Measurements from ENCODE around the gene UVRAG. TPM values are rescaled to one million over a fixed set of nuclear protein-coding genes. Genes with fewer than 3 reads are reported as not detected.

The UVRAG gene
- total and polyA plus RNA-seq, 2 of the 4 experiments (the other 2 are of a cell fraction): 5.6 to 10.9 TPM

GRCh38 chr11:75938543-75938942 lies 123.5 kb downstream of the UVRAG start:
- H3K36me3 ChIP-seq (ENCODE audit: control insufficient read depth, insufficient read depth, low read length): no peaks in the 10 kb centered on the region
- H4K20me1 ChIP-seq (ENCODE audit: insufficient read depth, low read length): no peaks in the 10 kb centered on the region; the same call in 1 of the 2 replicates
- no peak overlapping the region for H3K4me2 ChIP-seq (ENCODE audit: low read depth, low read length)
- no peak overlapping the region for H3K23ac ChIP-seq (ENCODE audit: low read depth, low read length)
- no peak overlapping the region for H2AK5ac ChIP-seq (ENCODE audit: low read depth, low read length)
- H2BK20ac ChIP-seq (ENCODE audit: low read depth, low read length): no peak overlapping the region
- no peaks in the 10 kb centered on the region for H3K9me3 ChIP-seq (ENCODE audit: control insufficient read depth, insufficient read depth, low read length)
- H2BK120ac ChIP-seq (ENCODE audit: low read depth, low read length): no peak overlapping the region
- ChIA-PET CTCF (interaction anchor here (0.6 kb wide), 1 partner anchor 310 kb away, joined by 3 read pairs; no protein-coding TSS in a partner anchor), POLR2A (ENCODE audit: unreplicated experiment) (no interaction called here)
- in situ Hi-C loops (cut with MboI; ENCODE audit: low sequenced_read_pairs): no loop called here
- no peak overlapping the region for H3K18ac ChIP-seq (ENCODE audit: low read depth, low read length)
- no peak overlapping the region for H2BK15ac ChIP-seq (ENCODE audit: low read depth, low read length)
- 0 out of 2 replicates have a peak overlapping the region, but pooled peaks have one; percentile 15 for H3K14ac ChIP-seq (replicated peaks; ENCODE audit: low read depth, low read length)
- no peak overlapping the region for H3K4ac ChIP-seq (ENCODE audit: low read depth, low read length)
- no peak overlapping the region for H2AFZ ChIP-seq (replicated peaks; ENCODE audit: low read length, poor library complexity)
- ATAC-seq (ENCODE audit: low read depth) (peak; percentile 72), DNase-seq (peak; percentile 45)
- no peak overlapping the region for H3K27ac ChIP-seq (ENCODE audit: insufficient read depth, low read length)
- dilution Hi-C loops (cut with HindIII; ENCODE audit: low sequenced_read_pairs, unreplicated experiment): no loop called here
- H3K79me1 ChIP-seq (ENCODE audit: low read depth in 1 of 2, low read length in 2 of 2): peaks cover 0 to 3% of the 10 kb centered on the region in 2 experiments; a peak in 1 of 4 replicates
- TF ChIP-seq NFE2L2 (IDR thresholded peaks at IDR 0.05; ENCODE audit: low read depth, low read length) (no peak), POLR2A (IDR thresholded peaks at IDR 0.05; ENCODE audit: low read depth, low read length) (no peak), USF2 (IDR thresholded peaks at IDR 0.05; ENCODE audit: low read depth, low read length) (no peak), RCOR1 (IDR thresholded peaks at IDR 0.05; ENCODE audit: insufficient replicate concordance, low read length) (no peak), CHD1 (IDR thresholded peaks at IDR 0.05; ENCODE audit: low read depth, low read length) (no peak), MAFK (IDR thresholded peaks at IDR 0.05; ENCODE audit: low read depth, low read length) (no peak), RAD21 (IDR thresholded peaks at IDR 0.05; ENCODE audit: low read length) (no peak), CTCF (conservative IDR thresholded peaks at IDR 0.05; ENCODE audit: low read depth, low read length) (no peak), MXI1 (IDR thresholded peaks at IDR 0.05; ENCODE audit: borderline replicate concordance, low read depth, low read length) (no peak), FOS (IDR thresholded peaks at IDR 0.05; ENCODE audit: low read depth, low read length) (no peak), BHLHE40 (IDR thresholded peaks at IDR 0.05; ENCODE audit: low read depth, low read length) (no peak), CEBPB (IDR thresholded peaks at IDR 0.05; ENCODE audit: low read depth, low read length) (no peak), RFX5 (IDR thresholded peaks at IDR 0.05; ENCODE audit: low read depth, low read length) (no peak)
- H3K4me1 ChIP-seq (ENCODE audit: control insufficient read depth, insufficient read depth, low read length): peaks cover 3% of the 10 kb centered on the region
- 100% methylated on average over 2 of the region's 3 CpGs; no CpG with 5 or more reads in 1 of the 2 experiments for WGBS, 2 experiments (ENCODE audit: extremely low coverage in 2 of 2, insufficient read length in 1 of 2)
- H2AK9ac ChIP-seq (replicated peaks; ENCODE audit: low read depth, low read length, poor library complexity): no peak overlapping the region
- no peak overlapping the region for H4K91ac ChIP-seq (ENCODE audit: insufficient read depth, low read depth, low read length)
- intact Hi-C loops (cut with micrococcal nuclease): no loop called here
- no peak overlapping the region for H4K8ac ChIP-seq (ENCODE audit: low read depth in 2 of 2, low read length in 2 of 2)
- no peaks in the 10 kb centered on the region for H3K9me1 ChIP-seq (ENCODE audit: insufficient read depth, low read length)
- H3K9ac ChIP-seq (ENCODE audit: low read depth, low read length): no peak overlapping the region
- H3K27me3 ChIP-seq (ENCODE audit: control insufficient read depth, insufficient read depth, low read length): no peaks in the 10 kb centered on the region
- no TSS peak for BruUV-seq (replicated peaks)
- no peak overlapping the region for H3K4me3 ChIP-seq (ENCODE audit: insufficient read depth, low read depth, low read length)
- H2BK5ac ChIP-seq (ENCODE audit: low read depth, low read length, poor library complexity, severe bottlenecking): no peak overlapping the region
- no peak overlapping the region for H4K5ac ChIP-seq (ENCODE audit: low read depth, low read length)
- no peak overlapping the region for H3K56ac ChIP-seq (ENCODE audit: extremely low read depth, insufficient read depth, low read length)

Data from IMR-90 (cell line).